HEK293T (cell line): ENCODE results near the gene DLL1.

Source experiments
- CTCF ChIA-PET: fragments of 350-600 bp; formaldehyde crosslinking; extraction: SDS; loops from one replicate; lab custom pipeline; 2021; ENCODE audit warnings: antibody characterized with exemption, inconsistent platforms; lab: Yijun Ruan, JAX
- POLR2A ChIA-PET: fragments of 350-600 bp; formaldehyde crosslinking; extraction: SDS; loops from one replicate; lab custom pipeline; 2020; ENCODE audit warnings: antibody characterized with exemption, inconsistent platforms; lab: Yijun Ruan, JAX
- DNase-seq: peaks from one replicate; pipeline ENCODE4 v3.0.0; 2012; ENCODE audit warnings: mixed read lengths; ENCODE audit errors: extremely low spot score
- ARNT ChIP-seq: fragments of 450-650 bp; IDR thresholded peaks from 2 replicates; pipeline ENCODE4 v1.6.1; 2017; ENCODE audit warnings: mild to moderate bottlenecking
- BHLHE40 ChIP-seq: fragments of 450-650 bp; IDR thresholded peaks from 2 replicates; pipeline ENCODE4 v1.6.1; 2016; ENCODE audit warnings: mild to moderate bottlenecking, moderate library complexity, borderline replicate concordance
- CTBP1 ChIP-seq: fragments of 450-650 bp; IDR thresholded peaks from 2 replicates; pipeline ENCODE4 v1.6.1; 2016; ENCODE audit warnings: borderline replicate concordance
- ELF4 ChIP-seq: fragments of 450-650 bp; IDR thresholded peaks from 2 replicates; pipeline ENCODE4 v1.6.1; 2017; ENCODE audit warnings: antibody characterized with exemption
- FOXA1 ChIP-seq: fragments of 450-650 bp; IDR thresholded peaks from 2 replicates; pipeline ENCODE4 v1.6.1; 2016; ENCODE audit warnings: mild to moderate bottlenecking
- FOXK2 ChIP-seq: fragments of 450-650 bp; IDR thresholded peaks from 2 replicates; pipeline ENCODE4 v1.6.1; 2016; ENCODE audit warnings: mild to moderate bottlenecking
- FOXM1 ChIP-seq: fragments of 450-650 bp; IDR thresholded peaks from 2 replicates; pipeline ENCODE4 v1.6.1; 2017; ENCODE audit warnings: mild to moderate bottlenecking, borderline replicate concordance
- HDGF ChIP-seq: fragments of 450-650 bp; IDR thresholded peaks from 2 replicates; pipeline ENCODE4 v1.6.1; 2017; ENCODE audit warnings: antibody characterized with exemption, borderline replicate concordance
- L3MBTL2 ChIP-seq: fragments of 450-650 bp; conservative IDR thresholded peaks from 2 replicates; pipeline ENCODE4 v1.6.1; 2016; ENCODE audit warnings: mild to moderate bottlenecking
- LEF1 ChIP-seq: fragments of 450-650 bp; IDR thresholded peaks from 2 replicates; pipeline ENCODE4 v1.6.1; 2017; ENCODE audit warnings: mild to moderate bottlenecking, borderline replicate concordance
- NFRKB ChIP-seq: fragments of 450-650 bp; IDR thresholded peaks from 2 replicates; pipeline ENCODE4 v1.6.1; 2016; ENCODE audit warnings: mild to moderate bottlenecking, moderate library complexity
- SP1 ChIP-seq: fragments of 450-650 bp; IDR thresholded peaks from 2 replicates; pipeline ENCODE4 v1.6.1; 2017
- SUZ12 ChIP-seq: fragments of 450-650 bp; IDR thresholded peaks from 2 replicates; pipeline ENCODE4 v1.6.1; 2016; ENCODE audit warnings: mild to moderate bottlenecking
- TARDBP ChIP-seq: fragments of 450-650 bp; IDR thresholded peaks from 2 replicates; pipeline ENCODE4 v1.6.1; 2016
- ZNF384 ChIP-seq: fragments of 450-650 bp; IDR thresholded peaks from 2 replicates; pipeline ENCODE4 v1.6.1; 2016
- TF ChIP-seq, protein P1 (sequence below): fragments of 450-650 bp; IDR thresholded peaks from 2 replicates; pipeline ENCODE4 v1.6.1; 2016

Gene DLL1

DNA sequence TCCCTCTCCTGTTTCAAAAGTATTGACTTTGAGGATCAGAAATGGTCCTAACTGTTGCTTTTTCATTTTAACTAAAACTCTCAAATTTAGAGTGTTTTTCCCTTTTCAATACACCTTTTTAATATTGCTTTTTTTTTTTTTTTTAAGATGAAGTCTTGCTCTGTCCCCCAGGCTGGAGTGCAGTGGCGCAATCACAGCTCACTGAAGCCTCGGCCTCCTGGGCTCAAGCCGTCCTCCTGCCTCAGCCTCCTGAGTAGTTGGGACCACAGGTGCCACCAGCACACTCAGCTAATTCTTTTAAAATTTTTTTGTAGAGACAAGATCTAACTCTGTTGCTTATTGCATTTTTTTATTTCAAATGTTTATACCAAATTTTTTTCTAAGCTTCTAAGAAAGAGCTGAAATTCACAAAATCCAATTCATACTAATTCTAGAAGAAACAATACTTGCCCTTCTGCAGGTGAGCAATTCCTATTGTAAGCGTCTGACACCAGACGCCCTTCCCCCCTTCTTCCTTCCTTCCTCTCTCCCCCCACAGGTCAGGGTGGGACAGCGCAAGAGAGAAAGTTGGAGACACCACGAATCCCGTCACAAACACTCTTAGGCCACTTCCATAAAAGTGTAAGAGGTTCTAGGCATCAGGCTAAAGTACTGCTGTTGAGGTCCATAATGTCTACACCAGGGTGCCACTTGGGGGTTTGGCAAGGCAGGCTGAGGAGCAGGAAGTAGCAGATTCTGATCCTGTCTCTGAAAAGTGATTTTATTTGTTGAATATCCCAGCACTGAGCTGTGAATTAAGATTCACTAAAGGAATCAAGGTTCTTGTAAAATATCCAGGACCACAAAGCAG is 12.8 kb downstream of the DLL1 start:
- POLR2A ChIA-PET, result no interaction called here

DNA sequence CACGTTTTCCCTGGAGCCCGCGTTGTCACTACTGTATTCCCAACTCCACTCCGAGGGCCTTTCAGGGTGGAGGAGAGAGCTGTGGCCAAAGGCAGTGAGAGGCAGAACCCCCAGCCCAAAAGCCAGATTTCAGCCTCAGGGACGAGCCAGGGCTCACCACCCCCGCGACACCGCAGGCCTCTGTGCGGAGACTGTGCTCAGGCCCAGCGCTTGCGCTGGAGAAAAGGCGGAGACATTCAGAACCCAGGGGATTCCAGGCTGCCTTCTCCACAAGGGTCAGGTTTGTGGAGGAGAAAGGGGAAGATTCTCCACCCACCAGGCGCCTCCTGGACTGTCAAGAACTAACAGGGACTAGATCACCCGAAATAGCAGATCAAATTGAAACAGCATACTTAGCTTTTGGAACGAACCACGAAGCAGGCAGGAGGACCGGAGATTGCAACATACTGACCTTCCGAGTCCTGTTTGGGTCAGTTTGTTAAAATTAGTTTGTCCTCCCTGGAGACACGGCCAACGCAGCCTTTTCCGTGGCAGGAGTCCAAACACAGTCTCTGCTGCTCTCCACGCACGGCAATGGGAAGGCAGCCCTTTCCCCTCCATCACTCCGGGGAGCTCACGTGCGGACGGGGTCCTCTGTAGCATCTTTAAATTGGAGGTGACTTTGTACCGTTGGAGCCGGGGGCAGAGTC is 14.4 kb downstream of the DLL1 start:
- CTCF ChIA-PET, result no interaction called here
- DNase-seq, result no peak
- POLR2A ChIA-PET, result no interaction called here
- TF ChIP-seq HDGF, result no peak
- no peak for TF ChIP-seq CTBP1
- no peak for TF ChIP-seq L3MBTL2
- TF ChIP-seq BHLHE40, result no peak
- TF ChIP-seq FOXM1, result no peak
- TF ChIP-seq SUZ12, result no peak
- TF ChIP-seq ARNT, result no peak
- TF ChIP-seq LEF1, result no peak
- no peak for TF ChIP-seq ELF4
- TF ChIP-seq SP1, result no peak
- TF ChIP-seq FOXK2, result no peak
- TF ChIP-seq TARDBP, result no peak
- TF ChIP-seq ZNF384, result no peak
- TF ChIP-seq, protein P1, sequence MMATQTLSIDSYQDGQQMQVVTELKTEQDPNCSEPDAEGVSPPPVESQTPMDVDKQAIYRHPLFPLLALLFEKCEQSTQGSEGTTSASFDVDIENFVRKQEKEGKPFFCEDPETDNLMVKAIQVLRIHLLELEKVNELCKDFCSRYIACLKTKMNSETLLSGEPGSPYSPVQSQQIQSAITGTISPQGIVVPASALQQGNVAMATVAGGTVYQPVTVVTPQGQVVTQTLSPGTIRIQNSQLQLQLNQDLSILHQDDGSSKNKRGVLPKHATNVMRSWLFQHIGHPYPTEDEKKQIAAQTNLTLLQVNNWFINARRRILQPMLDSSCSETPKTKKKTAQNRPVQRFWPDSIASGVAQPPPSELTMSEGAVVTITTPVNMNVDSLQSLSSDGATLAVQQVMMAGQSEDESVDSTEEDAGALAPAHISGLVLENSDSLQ, result no peak

More for the DNA sequence above, 12.8 kb downstream of the DLL1 start:
- no peak for TF ChIP-seq ARNT
- no peak for TF ChIP-seq HDGF
- TF ChIP-seq NFRKB, result no peak
- no peak for TF ChIP-seq LEF1
- TF ChIP-seq L3MBTL2, result no peak
- no peak for TF ChIP-seq SP1
- no peak for TF ChIP-seq CTBP1
- no peak for TF ChIP-seq FOXA1
- TF ChIP-seq BHLHE40, result no peak
- TF ChIP-seq, protein P1, result no peak
- no peak for TF ChIP-seq TARDBP
- TF ChIP-seq SUZ12, result no peak
- TF ChIP-seq ZNF384, result no peak
- no peak for TF ChIP-seq FOXK2
- no peak for TF ChIP-seq ELF4
- TF ChIP-seq FOXM1, result no peak
- DNase-seq, result no peak
- CTCF ChIA-PET, result no interaction called here

DNA sequence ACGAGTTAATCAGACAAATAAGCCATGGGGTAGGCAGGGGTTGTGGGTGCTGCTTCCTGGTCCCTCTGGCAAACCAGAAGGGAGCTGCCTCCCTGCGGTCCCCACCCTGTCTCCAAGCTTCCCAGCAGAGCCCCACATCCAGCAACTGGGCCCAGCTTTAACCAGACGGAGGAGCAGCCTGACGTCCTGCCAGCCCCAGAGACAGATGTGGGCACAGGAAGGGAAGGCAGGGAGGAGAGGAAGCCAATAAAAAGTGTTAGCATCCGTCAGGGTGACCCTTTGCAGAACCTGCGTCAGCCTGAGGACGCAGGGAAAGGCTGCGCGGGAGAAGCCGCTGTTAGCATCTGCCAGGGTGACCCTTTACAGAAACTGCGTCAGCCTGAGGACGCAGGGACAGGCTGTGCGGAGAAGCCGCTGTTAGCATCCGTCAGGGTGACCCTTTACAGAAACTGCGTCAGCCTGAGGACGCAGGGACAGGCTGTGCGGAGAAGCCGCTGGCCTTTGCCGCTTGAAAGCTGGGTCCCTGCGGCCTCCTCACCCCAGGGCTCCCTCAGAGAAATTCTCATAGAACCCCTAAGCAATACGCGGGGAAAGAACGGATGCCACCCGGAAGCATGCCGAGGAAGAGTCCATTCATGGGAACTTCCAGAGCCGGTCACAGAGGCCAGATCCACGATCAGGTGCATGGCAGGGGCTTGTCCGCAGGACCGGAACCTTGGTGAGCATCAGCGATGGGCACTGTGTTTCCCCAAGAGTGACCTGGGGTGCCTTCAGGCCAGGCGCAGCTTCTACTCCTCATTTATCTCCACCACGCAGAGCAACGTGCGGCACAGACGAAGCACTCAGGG is 15.9 kb downstream of the DLL1 start:
- ChIA-PET CTCF (no interaction called here), POLR2A (no interaction called here)
- DNase-seq, result no peak
- no peak for TF ChIP-seq HDGF
- no peak for TF ChIP-seq L3MBTL2
- no peak for TF ChIP-seq BHLHE40
- no peak for TF ChIP-seq NFRKB
- no peak for TF ChIP-seq FOXM1
- TF ChIP-seq CTBP1, result no peak
- no peak for TF ChIP-seq SUZ12
- no peak for TF ChIP-seq ELF4
- TF ChIP-seq, protein P1, result no peak
- TF ChIP-seq LEF1, result no peak
- no peak for TF ChIP-seq ARNT
- no peak for TF ChIP-seq ZNF384
- TF ChIP-seq TARDBP, result no peak

DNA sequence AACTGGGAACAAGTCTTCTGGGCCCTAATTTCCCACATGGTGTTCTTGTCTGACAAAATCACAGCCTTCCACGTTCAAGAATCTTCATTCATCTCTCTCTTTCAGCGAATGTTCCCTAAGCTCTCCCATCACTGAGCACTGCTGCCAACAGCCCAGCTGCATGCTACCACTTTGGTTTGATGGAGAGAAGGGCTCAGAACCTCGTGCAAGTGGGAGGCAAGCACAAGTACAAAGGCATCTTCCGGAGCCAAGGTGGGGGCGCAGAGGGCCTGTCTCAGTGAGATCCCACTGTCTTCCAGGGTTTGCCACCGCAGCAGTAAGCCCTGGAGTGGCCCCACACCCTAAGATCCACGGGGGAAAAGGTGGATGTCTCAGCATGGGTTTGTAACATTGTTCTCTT is 17.2 kb downstream of the DLL1 start:
- ChIA-PET CTCF (no interaction called here), POLR2A (no interaction called here)
- no peak for DNase-seq
- no peak for TF ChIP-seq ZNF384
- TF ChIP-seq FOXA1, result no peak
- no peak for TF ChIP-seq SUZ12
- TF ChIP-seq ELF4, result no peak
- TF ChIP-seq L3MBTL2, result no peak
- TF ChIP-seq NFRKB, result no peak
- no peak for TF ChIP-seq FOXK2
- no peak for TF ChIP-seq LEF1
- no peak for TF ChIP-seq CTBP1
- TF ChIP-seq, protein P1, result no peak
- TF ChIP-seq SP1, result no peak
- TF ChIP-seq TARDBP, result no peak
- TF ChIP-seq BHLHE40, result no peak
- no peak for TF ChIP-seq ARNT
- no peak for TF ChIP-seq HDGF
